HG03469 (cell line): ENCODE data around the gene TMEM131.
A peak's percentile ranks its signal among the peaks of the same experiment; 100 is the strongest.
"Not testable (repeated sequence)": the region's sequence is repeated elsewhere in the genome, so short reads cannot be mapped to it uniquely, and the experiment has no call there.

ENCODE experiments used
- ATAC-seq: cut with Tn5 transposase; IDR thresholded peaks from one replicate; pipeline ENCODE4 v1.9.1; 2021; ENCODE audit warnings: mild to moderate bottlenecking, moderate library complexity, moderate number of reproducible peaks; ENCODE audit not compliant: unreplicated experiment

The TMEM131 gene

GRCh38 chr2:97918818-97919217 lies 76.9 kb downstream of the TMEM131 start:
- no peak for ATAC-seq

- ATAC-seq: not testable (repeated sequence)
These were observed 78.1 kb downstream of the TMEM131 start for GRCh38 chr2:97917668-97918067.

- ATAC-seq: no peak
These were observed 81.0 kb downstream of the TMEM131 start for GRCh38 chr2:97914691-97915213.

- no peak for ATAC-seq
These were observed 81.9 kb downstream of the TMEM131 start for GRCh38 chr2:97913846-97914245.

GRCh38 chr2:97911922-97912575 lies 83.7 kb downstream of the TMEM131 start:
- no peak for ATAC-seq

GRCh38 chr2:97911206-97911921 lies 84.4 kb downstream of the TMEM131 start:
- peak; percentile 72 for ATAC-seq

- ATAC-seq: no peak
These were observed 85.1 kb downstream of the TMEM131 start for GRCh38 chr2:97910403-97911205.

GRCh38 chr2:97908208-97908676 lies 87.5 kb downstream of the TMEM131 start:
- no peak for ATAC-seq

- ATAC-seq: no peak
These were observed 88.2 kb downstream of the TMEM131 start for GRCh38 chr2:97907369-97908100.

- ATAC-seq: no peak
These were observed 89.4 kb downstream of the TMEM131 start for GRCh38 chr2:97906307-97906706.

GRCh38 chr2:97905294-97905693 lies 90.5 kb downstream of the TMEM131 start:
- ATAC-seq: no peak

- ATAC-seq: no peak
These were observed 93.9 kb downstream of the TMEM131 start for GRCh38 chr2:97901862-97902261.

GRCh38 chr2:97900806-97901205 lies 94.9 kb downstream of the TMEM131 start:
- ATAC-seq: no peak

- not testable (repeated sequence) for ATAC-seq
These were observed 102.7 kb downstream of the TMEM131 start for GRCh38 chr2:97893042-97893441.

- no peak for ATAC-seq
These were observed 104.1 kb downstream of the TMEM131 start for GRCh38 chr2:97891611-97892010.

GRCh38 chr2:97889156-97889555 lies 106.6 kb downstream of the TMEM131 start:
- no peak for ATAC-seq

GRCh38 chr2:97885841-97886240 lies 109.9 kb downstream of the TMEM131 start:
- ATAC-seq: no peak

GRCh38 chr2:97880334-97880733 lies 115.4 kb downstream of the TMEM131 start:
- no peak for ATAC-seq

GRCh38 chr2:97878865-97879264 lies 116.9 kb downstream of the TMEM131 start:
- ATAC-seq: no peak

- ATAC-seq: not testable (repeated sequence)
These were observed 117.4 kb downstream of the TMEM131 start for GRCh38 chr2:97878317-97878716.
